Non-pigmented ciliary epithelial cell (primary cell): ENCODE measurements around the gene FRMD4B.

Experiments
- DNase-seq: peaks from one replicate; pipeline ENCODE4 v3.0.0-alpha.2; 2010; ENCODE audit warnings: low read depth

The FRMD4B gene

DNA sequence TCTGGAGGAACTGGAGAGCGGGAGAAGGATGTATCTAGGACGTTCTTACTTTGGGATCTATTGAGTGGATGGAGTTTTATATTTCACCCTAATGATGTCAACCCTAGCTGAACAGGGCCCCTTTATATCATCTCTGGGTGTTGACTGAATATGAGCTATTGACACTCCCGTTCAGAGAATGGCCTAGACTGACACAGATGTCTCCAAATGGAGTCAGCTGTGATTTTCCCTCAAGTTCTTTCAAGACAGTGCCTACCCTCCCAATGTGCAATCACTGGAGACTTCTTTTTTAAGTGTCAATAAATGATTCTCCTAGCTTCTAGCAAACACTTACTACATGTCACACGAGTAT is 63.8 kb downstream of the FRMD4B start:
- no peak for DNase-seq

DNA sequence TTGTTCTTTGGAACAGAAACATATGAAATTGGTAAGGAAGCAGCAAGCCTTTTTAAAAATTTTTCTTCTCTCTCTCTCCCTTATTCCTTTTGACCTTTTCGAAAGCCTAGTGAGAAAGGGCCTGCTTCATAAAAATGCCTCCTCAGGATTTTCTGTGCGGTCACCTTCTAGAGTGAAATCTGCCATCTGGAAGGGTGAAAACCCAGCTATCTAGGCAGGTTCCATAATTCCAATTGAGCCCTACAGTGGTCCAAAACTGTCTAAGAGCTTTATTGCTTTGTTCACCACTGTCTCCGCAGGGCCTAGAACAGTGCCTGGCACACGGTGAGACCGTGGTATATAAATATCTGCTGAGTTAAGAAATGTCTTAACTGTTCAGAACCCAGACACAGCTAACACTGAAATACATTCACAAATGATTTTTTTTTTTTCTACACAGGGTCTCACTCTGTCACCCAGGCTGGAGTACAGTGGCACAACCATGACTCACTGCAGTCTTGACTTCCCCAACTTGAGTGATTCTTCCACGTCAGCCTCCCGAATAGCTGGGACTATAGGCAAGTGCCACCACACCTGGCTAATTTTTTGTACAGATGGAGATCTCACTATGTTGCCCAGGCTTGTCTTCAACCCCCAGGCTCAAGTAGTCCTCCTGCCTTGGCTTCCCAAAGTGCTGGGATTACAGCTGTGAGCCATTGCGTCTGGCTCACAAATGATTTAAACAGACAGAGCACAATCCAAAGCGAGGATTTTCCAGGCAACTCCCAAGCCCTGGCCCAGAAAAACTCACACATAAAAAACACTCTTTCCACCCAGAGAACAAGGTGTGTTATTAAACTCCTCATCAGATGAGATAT is 64.4 kb downstream of the FRMD4B start:
- no peak for DNase-seq

DNA sequence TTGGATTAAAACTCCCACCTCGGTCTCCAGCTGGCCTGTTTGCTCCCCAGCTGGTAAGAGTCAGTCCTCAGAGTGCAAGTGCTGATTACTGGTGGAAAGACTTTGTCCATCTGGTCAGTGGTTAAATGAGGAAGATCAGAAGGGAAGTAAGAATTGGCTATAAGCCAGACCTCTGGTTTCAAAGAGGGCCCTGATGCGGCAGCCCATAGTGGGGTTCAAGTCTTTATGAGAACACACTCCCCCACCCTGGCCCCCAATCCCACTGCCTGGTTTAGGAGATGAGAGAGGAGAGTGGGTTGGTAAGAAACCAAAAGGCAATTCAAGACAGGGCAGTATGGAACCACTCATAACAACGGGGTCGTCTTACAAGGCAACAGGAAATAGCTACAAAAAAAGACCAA is 65.0 kb downstream of the FRMD4B start:
- DNase-seq: no peak

DNA sequence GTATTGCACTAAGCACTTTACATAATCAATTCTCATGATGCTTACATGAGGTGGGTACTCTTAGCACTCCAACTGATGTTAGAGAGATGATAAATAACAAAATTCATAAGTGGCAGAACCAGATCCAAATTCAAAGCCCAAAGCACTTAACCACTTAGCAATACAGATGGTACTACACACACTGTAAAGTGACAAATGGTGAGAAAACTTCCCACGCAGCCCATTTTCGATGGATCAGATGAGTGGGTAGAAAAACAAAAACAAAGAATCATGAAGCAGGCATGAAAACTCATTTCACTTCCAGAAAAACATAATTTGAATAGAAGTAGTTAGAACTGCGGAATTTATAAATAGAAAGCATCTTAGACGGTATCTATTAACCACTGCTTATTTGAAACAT is 66.2 kb downstream of the FRMD4B start:
- DNase-seq: no peak

DNA sequence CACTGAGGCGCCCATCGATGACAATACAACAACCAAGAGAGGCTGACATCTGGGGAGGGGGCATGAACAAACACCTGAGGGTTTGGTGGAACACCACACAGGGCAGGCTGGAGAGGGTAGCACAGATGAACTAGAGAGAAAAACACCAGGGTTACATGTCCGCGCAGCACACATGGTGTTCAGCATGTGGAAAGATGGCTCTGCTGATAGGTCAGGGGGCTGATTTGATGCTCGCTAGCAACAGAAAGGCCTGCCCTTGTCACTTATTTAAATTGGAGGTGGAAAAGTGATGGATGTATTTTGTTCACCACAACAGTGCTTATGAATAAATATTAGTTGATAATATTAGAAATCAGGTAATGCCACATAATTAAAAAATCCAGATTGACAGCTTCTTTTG is 67.5 kb downstream of the FRMD4B start:
- no peak for DNase-seq

DNA sequence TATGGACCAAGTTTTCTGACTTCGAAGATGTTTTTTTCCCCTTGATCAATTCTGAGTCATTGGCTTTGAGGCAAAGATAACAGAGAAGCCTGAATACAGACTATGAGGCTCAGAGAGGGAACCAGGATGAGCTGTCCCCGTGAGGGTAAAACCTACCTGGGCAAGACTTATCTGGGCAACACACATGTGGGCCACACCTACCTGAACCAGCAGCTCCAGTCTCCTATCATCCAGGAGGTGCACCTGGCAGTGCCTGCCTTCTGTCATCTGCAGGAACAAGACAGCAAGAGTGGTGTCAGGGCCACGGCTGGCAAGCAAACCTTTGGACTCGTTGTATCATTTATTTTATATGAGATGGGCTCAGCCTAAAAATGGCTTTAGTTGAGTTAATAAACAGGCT is 72.6 kb downstream of the FRMD4B start:
- DNase-seq: no peak

DNA sequence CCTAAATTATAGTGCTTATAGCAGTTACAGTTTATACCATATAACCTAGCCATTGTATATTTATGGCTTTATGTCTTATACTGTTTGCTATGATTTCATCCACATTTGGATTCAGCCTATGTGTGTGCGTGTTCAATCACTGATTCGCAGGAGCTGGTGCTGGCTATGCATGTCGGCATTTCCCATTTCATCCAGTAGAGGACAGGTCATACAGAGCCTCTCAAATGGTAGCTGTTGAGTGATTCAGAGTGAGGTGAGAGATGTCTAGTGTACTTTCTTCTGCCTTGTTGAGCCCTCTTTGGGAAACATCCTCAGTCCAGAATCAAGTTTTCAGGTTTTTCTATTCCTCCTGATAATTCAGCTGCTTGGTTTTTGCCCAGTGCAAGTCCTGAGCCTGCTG is 76.1 kb downstream of the FRMD4B start:
- DNase-seq: no peak

DNA sequence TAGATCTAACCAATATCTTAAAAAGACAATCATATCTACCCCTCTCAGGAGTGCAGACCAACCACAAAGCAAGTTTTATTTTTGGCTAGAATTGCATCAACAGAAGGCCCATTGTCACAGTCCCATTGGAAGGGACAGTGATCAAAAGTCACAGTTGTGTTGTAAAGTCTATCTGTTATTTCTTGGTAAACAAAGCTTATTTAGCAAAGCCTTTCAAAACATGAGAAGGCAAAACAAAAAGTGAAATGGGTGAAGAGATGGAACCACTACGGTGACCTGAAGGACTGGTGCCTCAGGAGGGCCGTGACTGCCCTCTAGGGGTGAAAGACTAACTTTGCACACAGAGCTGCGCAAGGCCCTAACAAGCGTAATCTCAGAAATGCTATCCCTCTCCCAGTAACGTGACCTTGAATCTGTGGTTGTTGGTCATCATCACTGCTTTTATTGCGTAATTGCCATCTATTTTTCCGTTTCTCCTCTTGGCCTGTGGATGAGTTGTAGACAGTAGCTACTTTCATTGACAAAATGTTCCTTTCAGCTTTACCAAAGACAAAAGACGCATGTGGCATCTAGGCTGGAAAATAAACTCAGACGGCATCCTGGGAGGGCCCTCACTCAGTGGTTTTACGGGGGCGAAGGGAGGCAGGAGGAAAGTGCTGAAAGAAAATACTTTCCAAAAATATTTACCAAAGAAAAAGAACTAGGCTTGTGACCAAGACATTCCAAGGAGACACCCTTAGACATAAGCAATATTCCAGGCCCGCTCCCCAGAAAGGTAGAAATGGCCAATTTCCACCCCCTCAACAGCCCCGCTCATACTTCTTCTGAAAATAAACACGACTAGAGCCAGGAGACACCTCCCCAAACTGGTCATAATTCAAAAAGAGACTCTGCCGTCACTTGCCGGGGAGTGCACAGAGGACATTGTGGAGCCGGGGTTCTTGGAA is 79.4 kb downstream of the FRMD4B start:
- peak; percentile 64 for DNase-seq

DNA sequence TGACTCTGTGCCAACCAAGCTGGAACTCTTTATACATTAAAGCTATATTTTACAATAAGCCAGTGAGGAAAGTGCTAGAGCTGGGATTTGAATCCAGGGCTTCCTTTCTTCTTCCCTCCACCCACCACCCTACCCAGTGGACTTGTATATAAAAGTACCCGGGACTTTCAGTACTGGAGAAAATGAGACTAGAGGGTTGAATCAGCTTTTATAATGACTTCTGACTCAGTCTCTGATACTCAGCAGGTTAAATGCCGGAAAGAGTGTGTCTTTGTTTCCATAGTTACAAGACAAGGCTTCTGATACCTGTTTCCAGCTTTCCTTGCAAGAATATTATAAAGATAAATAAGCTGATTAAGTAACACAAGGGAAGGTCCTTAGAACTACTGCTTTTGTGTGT is 80.9 kb downstream of the FRMD4B start:
- DNase-seq: no peak

DNA sequence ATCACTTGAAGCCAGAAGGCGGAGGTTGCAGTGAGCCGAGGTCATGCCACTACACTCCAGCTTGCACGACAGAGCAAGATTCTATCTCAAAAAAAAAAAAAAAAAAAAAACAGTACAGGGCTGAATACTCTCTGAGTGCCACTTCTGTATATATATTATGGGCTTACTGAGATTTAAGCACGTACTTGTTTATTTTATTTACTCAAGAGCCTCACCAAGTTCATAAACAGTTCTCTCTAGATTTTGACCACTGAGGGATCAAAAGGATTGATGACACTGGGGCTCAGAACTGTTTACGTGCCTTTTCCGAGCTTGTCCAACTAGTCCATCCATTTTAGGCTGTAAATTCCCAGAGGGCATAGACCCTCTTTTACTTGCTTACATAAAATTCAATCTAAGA is 81.5 kb downstream of the FRMD4B start:
- DNase-seq: no peak

DNA sequence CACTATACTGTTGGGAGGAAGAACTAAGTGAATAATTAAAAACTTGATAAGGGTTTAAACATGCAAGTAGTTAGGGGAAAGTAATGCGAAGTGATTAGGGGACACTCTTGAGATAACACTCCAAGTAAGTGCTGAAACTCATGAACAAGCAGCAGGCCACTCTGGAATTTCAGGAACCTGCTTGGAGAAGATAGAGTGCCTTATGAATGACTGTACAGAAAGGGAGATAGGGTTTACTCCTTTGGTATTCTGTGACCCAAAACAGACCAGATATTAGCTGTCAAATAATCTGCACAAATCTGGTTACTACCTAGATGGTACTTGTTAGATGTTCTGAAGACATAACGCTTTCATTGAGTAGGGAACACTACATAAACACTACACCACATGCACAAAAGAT is 85.6 kb downstream of the FRMD4B start:
- DNase-seq: no peak

DNA sequence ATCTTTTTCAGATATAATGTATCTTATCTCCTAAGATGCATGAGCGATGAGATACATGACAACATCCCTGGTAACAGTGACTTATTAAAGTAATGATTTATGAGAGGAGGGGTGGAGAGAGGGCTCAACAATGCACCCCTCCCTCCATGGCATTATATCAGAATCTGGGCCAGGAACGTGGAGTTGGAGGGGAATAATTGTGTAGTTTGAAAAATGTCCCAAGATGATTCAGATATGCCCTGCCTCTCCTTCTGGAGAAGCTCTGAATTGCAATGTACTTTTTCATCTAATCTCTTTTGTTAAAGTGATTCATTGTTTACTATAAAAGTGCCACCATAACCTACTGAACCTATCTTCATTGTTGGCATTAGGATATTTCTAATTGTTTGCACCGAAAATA is 86.5 kb downstream of the FRMD4B start:
- no peak for DNase-seq

DNA sequence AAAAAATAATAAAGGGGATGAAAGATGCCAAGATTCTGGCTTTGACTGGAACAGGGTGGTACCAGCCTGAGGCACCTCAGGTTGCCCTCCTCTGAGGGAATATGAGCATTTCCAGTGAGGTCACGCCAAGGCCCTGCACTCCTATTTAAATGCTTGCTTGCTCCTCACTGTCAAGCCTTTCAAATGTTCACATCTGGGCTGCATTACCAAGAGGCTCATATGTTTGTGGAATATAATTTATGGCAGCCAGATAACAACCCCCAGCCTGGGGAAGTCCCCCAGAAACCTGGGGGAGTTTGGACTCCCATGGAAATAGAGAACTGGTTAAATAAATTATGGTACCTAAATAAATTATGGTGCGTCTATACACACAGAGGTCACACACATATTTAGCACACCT is 88.4 kb downstream of the FRMD4B start:
- DNase-seq: no peak

DNA sequence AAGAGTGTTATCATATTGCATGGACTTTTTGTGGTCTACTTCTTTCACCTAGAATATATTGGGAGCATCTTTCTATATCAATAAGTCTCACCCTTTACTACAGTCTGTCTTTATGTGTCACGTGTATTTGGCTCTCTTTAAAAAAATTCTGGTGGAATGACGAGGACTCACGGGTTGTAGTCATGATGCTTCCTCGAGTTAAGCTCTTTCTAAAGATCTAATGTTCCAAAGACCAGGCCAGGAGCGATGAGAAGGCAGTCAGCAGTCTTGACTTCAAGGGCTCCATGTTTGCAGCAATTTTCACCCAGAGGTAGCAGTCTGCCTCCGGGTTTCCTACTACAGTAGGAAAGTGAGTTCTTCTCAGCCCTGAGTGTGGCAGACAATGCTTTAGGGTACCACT is 88.9 kb downstream of the FRMD4B start:
- no peak for DNase-seq

DNA sequence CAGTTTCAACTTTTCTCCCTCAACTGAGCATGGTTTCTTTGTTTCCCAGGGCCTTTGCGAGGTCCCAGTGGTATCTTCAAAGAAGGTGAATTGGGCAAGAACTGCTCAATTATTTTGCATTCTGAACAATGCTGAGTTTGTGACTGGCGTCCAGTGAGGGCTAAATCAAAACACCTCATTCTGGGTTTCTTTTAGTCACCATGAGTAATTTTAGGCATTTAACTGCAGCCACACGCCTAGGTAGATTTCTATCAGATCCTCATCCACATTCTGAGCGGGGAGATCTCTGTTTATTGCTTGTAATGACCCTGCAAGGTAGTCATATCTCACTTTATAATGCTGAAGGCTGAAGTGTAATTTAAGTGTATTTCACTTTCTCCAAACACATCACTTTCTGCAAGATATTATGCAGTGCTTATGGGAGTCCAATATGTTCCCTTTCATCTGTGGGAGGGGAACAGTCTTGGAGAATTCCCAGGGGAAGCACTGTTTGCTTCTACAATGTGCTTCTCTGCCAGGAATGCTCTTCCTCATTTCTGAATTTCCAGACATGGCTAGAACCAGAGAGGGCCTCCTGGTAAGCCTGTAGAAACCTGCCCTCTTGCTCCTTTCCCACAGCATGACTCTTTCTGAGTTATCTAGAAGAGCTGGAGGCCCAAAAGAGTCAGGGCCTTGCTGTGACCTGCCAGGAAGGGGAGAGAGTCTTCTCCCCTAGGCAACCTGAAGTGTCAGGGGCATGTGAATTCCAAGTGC is 91.7 kb downstream of the FRMD4B start:
- DNase-seq: no peak

DNA sequence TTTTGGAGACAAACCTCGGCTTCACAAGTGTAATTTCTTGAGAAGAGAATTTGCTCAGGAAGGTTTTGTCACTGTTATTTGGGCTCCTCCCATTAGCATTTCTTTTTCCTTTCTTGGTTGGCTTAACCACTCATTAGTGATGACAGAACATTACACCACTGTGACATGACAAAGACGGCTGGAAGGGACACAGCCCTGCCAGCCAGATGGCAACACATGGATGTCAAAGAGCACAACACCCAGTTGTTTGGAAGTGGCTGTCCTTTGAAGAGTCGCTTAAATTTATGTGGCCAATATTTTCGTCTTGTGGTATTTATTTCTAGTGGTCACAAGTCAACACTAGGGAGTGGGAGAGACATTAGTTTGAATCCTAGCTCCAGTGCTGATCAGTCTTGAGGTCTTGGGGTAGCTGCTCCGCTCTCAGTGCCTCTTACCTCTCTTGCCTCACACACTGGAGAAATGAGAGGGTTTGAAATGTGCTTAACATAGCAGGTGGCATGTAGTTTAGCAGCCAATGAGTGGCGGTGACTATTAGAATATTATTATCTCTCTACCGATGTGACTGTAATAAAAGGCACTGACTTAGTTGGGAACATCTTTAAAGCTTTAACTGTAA is 92.8 kb downstream of the FRMD4B start:
- DNase-seq: no peak

DNA sequence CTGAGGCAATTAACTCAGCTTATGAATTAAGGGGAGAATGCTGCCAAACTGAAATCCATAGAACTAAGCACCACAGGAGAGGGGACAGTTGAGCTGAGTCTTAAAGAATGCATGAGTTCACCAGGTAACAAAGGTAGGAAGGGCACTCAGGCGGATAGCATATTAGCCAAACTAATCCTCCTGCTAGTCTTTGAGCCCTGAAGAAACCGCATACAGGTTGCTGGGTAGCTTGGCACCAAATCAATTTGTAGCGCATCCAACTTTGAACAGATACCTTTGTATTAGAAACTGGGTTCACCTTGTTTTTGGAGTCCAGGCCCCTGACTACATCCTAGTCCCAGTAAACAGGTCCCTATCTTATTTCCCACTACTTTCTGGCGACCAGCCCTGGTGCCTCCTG is 93.7 kb downstream of the FRMD4B start:
- DNase-seq: no peak

DNA sequence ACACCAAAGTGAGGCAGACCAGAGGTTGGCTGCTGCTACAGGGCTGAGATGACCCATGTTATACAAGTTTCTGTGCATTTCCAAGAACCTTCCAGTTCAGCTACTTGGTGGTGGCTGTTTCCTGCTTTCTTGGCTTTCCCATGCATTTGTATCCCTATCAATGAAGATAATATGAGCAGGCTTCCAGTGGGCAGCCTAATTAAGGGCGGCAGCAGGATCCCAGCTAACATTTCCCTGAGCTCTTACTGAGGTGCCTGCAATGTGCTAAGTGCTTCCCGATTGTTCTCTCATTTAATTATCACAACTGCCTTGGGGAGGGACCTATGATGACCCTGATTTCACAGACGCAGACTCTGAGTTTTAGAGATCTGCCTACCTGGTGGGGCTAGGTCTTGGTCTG is 95.5 kb downstream of the FRMD4B start:
- DNase-seq: no peak

DNA sequence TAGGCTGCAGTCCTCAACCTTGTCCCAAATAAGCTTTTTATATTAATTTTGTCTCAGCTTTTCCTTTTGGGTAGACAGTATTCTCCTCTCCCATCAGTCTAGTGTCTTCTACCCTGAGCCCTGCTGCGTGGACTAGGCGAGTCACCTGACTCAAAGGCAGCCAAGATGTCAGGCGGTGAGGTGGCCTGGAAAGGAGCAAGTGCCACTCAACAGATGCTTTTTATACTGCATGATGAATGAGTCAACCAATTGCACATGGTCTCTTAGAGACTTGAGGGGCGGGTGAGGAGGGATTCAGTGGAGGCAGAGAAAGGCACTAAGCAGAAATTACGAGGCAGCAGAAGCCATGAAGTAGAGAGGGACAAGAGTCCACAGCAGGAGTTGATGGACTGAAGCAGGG is 95.9 kb downstream of the FRMD4B start:
- DNase-seq: no peak

DNA sequence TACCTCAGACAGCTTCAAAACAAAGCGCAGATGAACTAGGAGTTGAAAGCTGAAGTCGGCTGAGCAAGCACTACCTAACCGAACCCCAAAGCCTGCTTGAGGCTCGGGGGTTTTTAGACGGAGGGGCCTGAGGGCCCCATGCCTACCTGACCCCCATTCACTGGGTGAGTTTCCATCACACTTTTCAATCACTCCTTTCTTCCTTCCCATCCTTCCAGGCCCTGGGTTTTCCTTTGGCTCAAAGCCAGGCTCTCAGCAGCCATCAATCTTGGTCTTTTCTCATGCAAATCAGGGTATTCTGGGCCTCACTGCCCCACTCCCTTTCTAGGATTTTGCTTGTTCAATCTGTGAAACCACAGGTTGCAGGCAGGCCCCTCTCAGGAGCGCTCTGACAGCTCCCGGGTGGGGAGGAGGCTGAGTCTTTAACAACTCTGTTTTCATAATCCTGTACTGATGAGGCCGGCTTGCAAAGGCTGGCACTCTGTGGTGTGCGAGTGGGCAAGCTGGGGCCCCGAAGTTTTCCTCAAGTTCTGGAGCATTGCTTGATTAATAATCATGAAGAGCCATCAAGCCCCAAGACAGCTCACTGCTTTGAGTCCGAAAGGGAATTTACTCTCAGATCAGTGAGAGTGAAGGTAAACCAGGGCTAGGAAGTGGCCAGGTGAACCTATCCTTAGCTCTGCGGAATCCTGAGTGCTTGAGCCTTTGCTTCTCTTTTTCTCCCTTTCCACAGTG is 97.6 kb downstream of the FRMD4B start:
- no peak for DNase-seq

DNA sequence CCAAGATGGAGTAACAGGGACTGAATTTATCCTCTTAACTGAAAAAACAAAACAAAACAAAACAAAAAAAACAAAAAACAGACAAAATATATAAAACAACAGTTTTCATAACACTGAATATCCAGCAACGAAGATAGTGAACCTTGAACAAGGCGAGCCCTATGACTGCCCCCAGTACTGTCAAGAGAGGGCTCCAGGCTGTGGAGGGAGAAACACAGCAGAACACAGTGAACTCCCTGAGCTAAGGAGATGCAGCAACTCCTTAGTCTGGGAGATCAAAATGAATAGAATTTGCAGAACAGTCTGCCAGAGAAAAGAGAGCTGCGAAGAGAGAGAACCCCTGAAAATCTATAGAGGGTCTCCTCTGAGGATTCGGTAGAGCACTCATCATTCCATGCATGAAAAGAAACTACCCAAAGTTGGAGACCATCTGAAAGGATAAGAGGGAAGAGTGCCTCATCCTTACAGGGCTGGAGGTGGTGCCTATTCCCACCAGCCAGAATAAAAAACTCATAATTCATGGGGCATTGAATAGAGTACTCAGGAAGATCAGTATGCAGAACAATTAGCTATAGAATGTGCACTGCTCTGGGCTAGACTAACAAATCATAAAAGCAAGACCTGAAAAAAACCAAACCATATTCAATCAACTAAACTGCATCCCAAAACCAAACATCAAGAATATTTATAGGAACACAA is 101.8 kb downstream of the FRMD4B start:
- no peak for DNase-seq
